PC-3 (cell line): ENCODE data around the gene BCAS1. TPM values are rescaled to one million over a fixed set of nuclear protein-coding genes. Genes with fewer than 3 reads are reported as not detected.

Source experiments
- ATAC-seq: fragments of 200-7000 bp; cut with Tn5 transposase; 2 replicates; pipeline ENCODE4 v1.9.1; 2020; ENCODE audit warnings: mild to moderate bottlenecking, moderate library complexity
- BruUV-seq: library from RNA; stranded (reverse); fragments of 400-500 nt; replicated peaks from 2 replicates; lab custom pipeline; 2021; lab: Mats Ljungman, UMichigan
- CTCF ChIA-PET: fragments of 300-600 bp; sonication (Branson Sonifier 250); formaldehyde crosslinking; loops from one replicate; lab custom pipeline; 2022; ENCODE audit warnings: antibody characterized with exemption; lab: Charles Lee
- POLR2A ChIA-PET: fragments of 300-600 bp; sonication (Branson Sonifier 250); formaldehyde crosslinking; loops from one replicate; lab custom pipeline; 2022; ENCODE audit warnings: antibody characterized with exemption; ENCODE audit not compliant: unreplicated experiment; lab: Charles Lee
- DNase-seq: peaks from one replicate; pipeline ENCODE4 v3.0.0-alpha.2; 2015
- H2AFZ ChIP-seq: fragments of 300-600 bp; sonication (generic); 2 replicates; pipeline ENCODE4 v1.6.0; 2016; ENCODE audit warnings: antibody characterized with exemption, low read length
- H3F3A ChIP-seq: fragments of 300-600 bp; sonication (generic); one replicate; pipeline ENCODE4 v1.6.0; 2017; ENCODE audit warnings: antibody characterized with exemption, low read length, control low read depth, mild to moderate bottlenecking; ENCODE audit not compliant: unreplicated experiment
- H3K27ac ChIP-seq: fragments of 300-600 bp; sonication (generic); 2 replicates; pipeline ENCODE4 v1.5.1; 2016; ENCODE audit warnings: mild to moderate bottlenecking, low read length
- H3K27me3 ChIP-seq: fragments of 300-600 bp; sonication (generic); 2 replicates; pipeline ENCODE4 v1.6.1; 2016; ENCODE audit warnings: low read length, mixed read lengths
- H3K36me3 ChIP-seq: fragments of 300-600 bp; sonication (generic); 2 replicates; pipeline ENCODE4 v1.6.1; 2016; ENCODE audit warnings: low read depth, mixed run types, low read length, mixed read lengths
- H3K4me1 ChIP-seq: fragments of 300-600 bp; sonication (generic); 2 replicates; pipeline ENCODE4 v1.5.1; 2016; ENCODE audit warnings: low read length; ENCODE audit not compliant: insufficient read depth
- H3K4me2 ChIP-seq: fragments of 300-600 bp; sonication (generic); 2 replicates; pipeline ENCODE4 v1.6.0; 2016; ENCODE audit warnings: low read length
- H3K4me3 ChIP-seq: fragments of 300-600 bp; sonication (generic); 2 replicates; pipeline ENCODE4 v1.5.1; 2016; ENCODE audit warnings: mild to moderate bottlenecking, low read length, mixed read lengths
- H3K79me2 ChIP-seq: fragments of 300-600 bp; sonication (generic); 2 replicates; pipeline ENCODE4 v1.6.1; 2017; ENCODE audit warnings: low read length, mixed read lengths
- H3K9ac ChIP-seq: fragments of 300-600 bp; sonication (generic); 2 replicates; pipeline ENCODE4 v1.6.0; 2016; ENCODE audit warnings: mild to moderate bottlenecking, low read length
- H3K9me2 ChIP-seq: fragments of 300-600 bp; sonication (generic); replicated peaks from 2 replicates; pipeline ENCODE4 v1.6.1; 2016; ENCODE audit warnings: mixed run types, low read length, mixed read lengths
- H3K9me3 ChIP-seq: fragments of 300-600 bp; sonication (generic); 2 replicates; pipeline ENCODE4 v1.6.1; 2016; ENCODE audit warnings: low read length, mixed read lengths
- H4K20me1 ChIP-seq: fragments of 300-600 bp; sonication (generic); 2 replicates; pipeline ENCODE4 v1.6.1; 2016; ENCODE audit warnings: low read length, mixed read lengths
- CTCF ChIP-seq: fragments of 300-600 bp; sonication (generic); conservative IDR thresholded peaks from 2 replicates; pipeline ENCODE4 v1.5.1; 2017; ENCODE audit warnings: antibody characterized with exemption, low read depth, mild to moderate bottlenecking, low read length
- EZH2 ChIP-seq: fragments of 300-600 bp; sonication (generic); IDR thresholded peaks from one replicate; pipeline ENCODE4 v1.6.1; 2017; ENCODE audit warnings: antibody characterized with exemption, mild to moderate bottlenecking, low read length; ENCODE audit not compliant: unreplicated experiment
- EZH2phosphoT487 ChIP-seq: fragments of 300-600 bp; sonication (generic); IDR thresholded peaks from 2 replicates; pipeline ENCODE4 v1.6.1; 2018; ENCODE audit warnings: mild to moderate bottlenecking, antibody characterized with exemption, low read length, borderline replicate concordance
- intact Hi-C: fragments of 100-400 bp; cut with micrococcal nuclease; formaldehyde crosslinking; loops from 2 replicates; pipeline ENCODE4 v1.9.0; 2023
- total RNA-seq: library from RNA; depleted of rRNA; stranded (reverse); fragments of >200 nt; gene quantifications from 2 replicates; pipeline ENCODE4 v1.2.3, GENCODE V29; 2014

The BCAS1 gene
- total RNA-seq, 1 experiment from 2014 or later, result 0.18 TPM

GRCh38 chr20:53966774-53967398 is 103.5 kb downstream of the BCAS1 start:
- Histone ChIP-seq H3K4me1 (peaks cover 7% of the 10 kb centered on the region), H3K36me3 (no peaks in the 10 kb centered on the region), H3K79me2 (no peaks in the 10 kb centered on the region), H2AFZ (no peak overlapping the region), H3K4me3 (no peak overlapping the region), H3K4me2 (no peak overlapping the region), H3K27me3 (peaks cover 28% of the 10 kb centered on the region; the same call in 1 of the 2 replicates), H3F3A (no peaks in the 10 kb centered on the region), H4K20me1 (no peaks in the 10 kb centered on the region), H3K27ac (no peak overlapping the region), H3K9ac (no peak overlapping the region), H3K9me3 (no peaks in the 10 kb centered on the region), H3K9me2 (no peaks in the 10 kb centered on the region)
- DNase-seq (no peak), ATAC-seq (no peak)
- BruUV-seq, result no TSS peak
- CTCF ChIA-PET, result no interaction called here
- TF ChIP-seq EZH2phosphoT487, result no peak
- no peak for TF ChIP-seq CTCF
- TF ChIP-seq EZH2, result no peak
- POLR2A ChIA-PET, result no interaction called here
- intact Hi-C loops, result no loop called here

GRCh38 chr20:53964501-53965253 is 105.7 kb downstream of the BCAS1 start:
- H3K4me3 ChIP-seq, result no peak overlapping the region
- no peaks in the 10 kb centered on the region for H3K9me3 ChIP-seq
- H3K9me2 ChIP-seq, result no peaks in the 10 kb centered on the region
- POLR2A ChIA-PET, result no interaction called here
- H3K4me1 ChIP-seq, result peaks cover 7% of the 10 kb centered on the region
- no peaks in the 10 kb centered on the region for H3F3A ChIP-seq
- no peak overlapping the region for H3K27ac ChIP-seq
- no peak overlapping the region for H3K9ac ChIP-seq
- H4K20me1 ChIP-seq, result no peaks in the 10 kb centered on the region
- no peak for ATAC-seq
- DNase-seq, result no peak
- no peak overlapping the region for H2AFZ ChIP-seq
- no peaks in the 10 kb centered on the region for H3K79me2 ChIP-seq
- intact Hi-C loops, result loop anchor here (5.0 kb wide), 1 partner anchor 98 kb away; no protein-coding TSS in a partner anchor
- no TSS peak for BruUV-seq
- TF ChIP-seq CTCF (no peak), EZH2 (no peak)
- H3K4me2 ChIP-seq, result no peak overlapping the region
- peaks cover 28% of the 10 kb centered on the region; the same call in 1 of the 2 replicates for H3K27me3 ChIP-seq
- no peaks in the 10 kb centered on the region for H3K36me3 ChIP-seq
- CTCF ChIA-PET, result no interaction called here

- TF ChIP-seq EZH2phosphoT487, result no peak
- no peak for TF ChIP-seq EZH2
- no peak for TF ChIP-seq CTCF
- BruUV-seq, result no TSS peak
- H3K9me3 ChIP-seq, result no peaks in the 10 kb centered on the region
- H3F3A ChIP-seq, result no peaks in the 10 kb centered on the region
- no peaks in the 10 kb centered on the region for H3K79me2 ChIP-seq
- DNase-seq, result peak; percentile 58
- ATAC-seq, result peak; percentile 73; the same call in 1 of the 2 replicates
- ChIA-PET POLR2A (no interaction called here), CTCF (no interaction called here)
- H3K27me3 ChIP-seq, result peaks cover 28% of the 10 kb centered on the region; the same call in 1 of the 2 replicates
- H3K4me1 ChIP-seq, result peaks cover 7% of the 10 kb centered on the region
- intact Hi-C loops, result loop anchor here (5.0 kb wide), 1 partner anchor 98 kb away; no protein-coding TSS in a partner anchor
- H4K20me1 ChIP-seq, result no peaks in the 10 kb centered on the region
- H3K9ac ChIP-seq, result no peak overlapping the region
- H2AFZ ChIP-seq, result no peak overlapping the region
- H3K4me3 ChIP-seq, result no peak overlapping the region
- H3K9me2 ChIP-seq, result no peaks in the 10 kb centered on the region
- H3K4me2 ChIP-seq, result no peak overlapping the region
- H3K27ac ChIP-seq, result no peak overlapping the region
- H3K36me3 ChIP-seq, result no peaks in the 10 kb centered on the region
These were observed 106.3 kb downstream of the BCAS1 start for GRCh38 chr20:53964067-53964466.
